DMS114 treated with DMSO at 0.1 percent for 48 hours (cell line): ENCODE results near the gene TAS2R60.
"Not testable (repeated sequence)": the region's sequence is repeated elsewhere in the genome, so short reads cannot be mapped to it uniquely, and the experiment has no call there.

ENCODE experiments used
- DNase-seq: peaks from one replicate; lab custom pipeline; 2025; ENCODE audit not compliant: unreplicated experiment; lab: John Stamatoyannopoulos, UW

The TAS2R60 gene

DNA sequence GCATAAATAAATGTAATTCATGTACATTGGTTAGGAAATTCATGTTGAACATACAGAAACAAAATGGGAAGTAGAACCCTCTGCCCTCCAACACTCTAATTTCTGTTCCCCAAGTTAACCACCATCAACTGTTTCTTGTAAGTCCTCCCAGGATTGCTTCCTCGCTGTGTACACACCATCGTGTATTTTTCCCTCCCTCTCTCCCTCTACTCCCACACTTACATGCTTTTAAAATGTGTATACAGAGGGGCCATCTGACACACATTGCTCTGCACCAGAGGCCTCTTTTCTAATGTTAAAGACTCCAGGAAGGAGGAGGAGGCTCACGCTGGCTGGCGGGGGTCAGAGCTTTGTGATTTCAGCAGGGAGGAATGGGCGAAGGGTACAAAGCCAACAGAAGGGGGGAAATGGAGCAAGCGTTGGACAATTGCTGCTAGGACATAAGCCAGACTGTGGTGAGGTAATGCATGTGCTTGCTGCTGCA lies 32.7 kb upstream of the TAS2R60 start:
- DNase-seq = no peak

DNA sequence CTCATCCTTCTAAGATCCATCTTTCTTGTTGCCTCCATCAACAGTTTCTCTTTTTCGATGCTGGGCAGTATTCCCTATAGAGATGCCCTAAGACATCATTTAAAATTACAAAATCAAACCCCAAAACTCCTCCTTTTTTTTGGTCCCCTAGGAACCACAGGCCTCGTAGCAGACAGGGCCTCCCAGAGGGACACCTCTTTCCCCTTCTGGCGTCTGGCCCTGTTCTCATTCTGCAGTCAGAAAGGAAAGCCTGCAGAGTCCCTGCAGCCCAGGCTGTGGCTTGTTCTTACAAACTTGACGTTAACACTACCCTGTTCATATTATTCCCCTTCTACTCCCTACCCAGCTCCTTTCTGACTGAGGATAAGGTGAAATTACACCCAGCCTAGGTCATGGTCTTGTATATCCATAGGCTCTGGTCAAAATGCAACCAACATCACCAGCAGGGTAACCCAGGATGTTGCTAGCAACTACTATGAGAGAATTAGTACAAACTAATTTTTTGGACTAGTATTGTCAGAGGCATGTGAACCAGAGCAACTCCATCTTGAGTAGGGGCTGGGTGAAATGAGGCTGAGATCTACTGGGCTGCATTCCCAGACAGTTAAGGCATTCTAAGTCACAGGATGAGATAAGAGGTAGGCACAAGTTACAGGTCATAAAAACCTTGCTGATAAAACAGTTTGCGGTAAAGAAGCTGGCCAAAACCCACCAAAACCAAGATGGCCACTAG lies 31.1 kb upstream of the TAS2R60 start:
- no peak for DNase-seq

DNA sequence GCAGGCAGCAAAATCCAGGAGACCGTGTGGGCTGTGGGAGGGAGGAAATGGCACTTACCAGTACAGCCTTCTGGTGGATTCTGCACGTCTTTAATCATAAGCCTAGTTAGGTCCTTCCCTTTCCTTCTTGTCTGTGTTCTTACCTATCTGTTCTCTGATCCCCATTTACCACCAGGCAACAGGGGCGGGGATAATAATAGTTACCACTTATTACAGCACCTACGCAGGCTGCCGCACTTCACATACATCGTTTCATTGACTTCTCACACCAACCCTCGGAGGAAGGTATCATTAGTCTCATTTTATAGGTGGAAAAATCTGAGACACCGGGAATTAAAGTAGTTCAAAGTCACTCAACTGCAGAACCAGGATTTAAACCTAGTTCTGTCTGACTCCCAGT lies 30.1 kb upstream of the TAS2R60 start:
- no peak for DNase-seq

DNA sequence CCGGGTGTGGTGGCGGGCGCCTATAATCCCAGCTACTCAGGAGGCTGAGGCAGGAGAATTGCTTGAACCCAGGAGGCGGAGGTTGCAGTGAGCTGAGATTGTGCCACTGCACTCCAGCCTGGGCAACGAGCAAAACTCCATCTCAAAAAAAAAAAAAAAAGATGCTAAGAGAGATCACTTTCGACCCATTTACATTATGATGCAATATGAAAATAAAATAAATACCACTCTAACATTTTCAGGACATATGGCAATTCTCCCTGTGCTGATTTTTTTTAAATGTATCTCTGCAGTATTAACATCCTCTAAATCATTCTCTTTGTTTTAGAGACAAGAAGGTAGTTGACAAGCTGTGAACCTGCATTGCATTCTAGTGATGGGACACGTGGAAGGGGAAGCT lies 28.0 kb upstream of the TAS2R60 start:
- DNase-seq = not testable (repeated sequence)

DNA sequence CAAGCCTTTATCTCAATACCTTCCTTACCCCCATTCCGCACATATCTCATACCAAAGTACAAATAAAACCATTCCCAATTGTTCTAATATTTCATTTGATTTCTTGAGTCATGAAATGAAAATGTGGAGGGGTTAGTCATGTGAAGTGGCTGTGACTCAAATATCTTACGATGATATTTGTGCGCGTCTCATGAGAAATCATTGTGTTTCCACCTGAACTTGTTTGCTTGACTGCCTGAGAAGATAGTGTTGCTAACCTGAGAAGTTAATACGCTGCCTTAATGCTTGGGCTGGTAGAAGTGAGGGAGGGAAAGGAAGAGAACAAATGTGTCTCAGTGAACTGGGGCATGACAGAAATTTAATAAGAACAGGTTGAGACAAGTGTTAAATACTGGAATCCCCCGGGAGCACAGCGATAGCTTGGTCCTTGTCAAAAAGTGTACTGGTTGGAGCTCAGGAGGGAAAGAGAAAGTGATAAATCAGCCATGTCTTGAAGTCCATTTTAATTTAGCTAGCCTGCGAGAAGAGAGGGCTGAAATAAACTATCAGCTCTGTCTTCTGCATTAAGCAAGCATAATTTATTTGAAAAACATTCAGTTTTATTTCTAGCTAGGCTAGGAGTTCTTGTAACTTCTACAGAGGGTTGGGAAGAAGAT lies 27.4 kb upstream of the TAS2R60 start:
- DNase-seq = no peak

DNA sequence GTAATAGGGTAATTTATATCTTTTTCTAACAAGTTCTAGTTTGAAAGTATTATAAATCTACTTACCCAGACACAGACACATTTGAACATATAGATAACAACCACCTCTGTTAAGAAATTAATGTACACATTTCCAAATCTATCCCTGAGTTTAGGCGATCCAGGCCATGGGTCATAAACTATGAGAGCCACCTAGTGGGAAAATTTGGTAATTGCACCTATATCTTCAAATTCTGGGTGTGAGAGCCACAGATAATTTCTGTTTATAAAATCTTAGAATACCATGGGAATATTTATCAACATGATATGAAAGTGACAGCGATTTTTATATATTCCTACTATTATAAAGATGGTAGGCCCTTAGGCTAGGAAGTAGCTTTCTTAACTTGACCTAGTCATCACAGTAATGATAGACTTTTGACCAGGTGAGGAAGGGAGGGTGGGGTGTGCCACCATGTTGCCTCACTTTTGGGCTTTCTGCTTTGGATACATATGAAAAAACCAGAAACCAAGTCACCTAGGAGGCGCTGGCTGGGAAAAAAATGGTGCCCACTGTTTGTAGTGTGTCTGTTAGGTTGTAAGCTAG lies 26.6 kb upstream of the TAS2R60 start:
- DNase-seq = peak; percentile 17

DNA sequence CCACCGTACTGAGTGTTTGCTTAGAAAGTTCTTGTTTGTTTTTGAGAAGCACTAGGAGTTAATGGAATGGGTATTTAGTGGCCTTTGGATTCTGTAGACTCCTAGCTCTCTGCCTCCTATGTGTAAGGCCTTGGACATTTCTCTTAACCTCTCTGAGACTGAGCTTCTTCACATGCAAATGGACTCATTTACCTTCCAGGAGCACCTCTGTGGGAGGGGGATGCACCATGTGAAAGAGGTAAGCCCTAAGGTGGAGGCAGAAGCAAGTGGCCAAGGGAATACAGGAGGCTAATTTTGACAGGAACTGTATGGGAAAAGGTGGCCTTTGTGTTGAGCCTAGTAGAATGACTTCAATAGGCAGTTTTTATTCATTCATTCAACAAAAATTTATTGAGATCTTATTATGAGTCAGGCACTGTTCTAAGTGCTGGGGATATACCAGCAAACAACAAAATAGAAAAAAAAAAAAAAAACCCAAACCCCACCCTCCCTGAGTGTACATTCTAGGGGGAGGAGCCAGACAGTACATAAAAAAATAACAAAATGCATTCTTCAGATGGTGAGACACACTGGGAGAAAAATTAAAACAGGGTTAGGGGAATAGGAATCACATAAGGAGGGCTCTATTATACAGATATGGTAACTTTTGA lies 25.4 kb upstream of the TAS2R60 start:
- no peak for DNase-seq

DNA sequence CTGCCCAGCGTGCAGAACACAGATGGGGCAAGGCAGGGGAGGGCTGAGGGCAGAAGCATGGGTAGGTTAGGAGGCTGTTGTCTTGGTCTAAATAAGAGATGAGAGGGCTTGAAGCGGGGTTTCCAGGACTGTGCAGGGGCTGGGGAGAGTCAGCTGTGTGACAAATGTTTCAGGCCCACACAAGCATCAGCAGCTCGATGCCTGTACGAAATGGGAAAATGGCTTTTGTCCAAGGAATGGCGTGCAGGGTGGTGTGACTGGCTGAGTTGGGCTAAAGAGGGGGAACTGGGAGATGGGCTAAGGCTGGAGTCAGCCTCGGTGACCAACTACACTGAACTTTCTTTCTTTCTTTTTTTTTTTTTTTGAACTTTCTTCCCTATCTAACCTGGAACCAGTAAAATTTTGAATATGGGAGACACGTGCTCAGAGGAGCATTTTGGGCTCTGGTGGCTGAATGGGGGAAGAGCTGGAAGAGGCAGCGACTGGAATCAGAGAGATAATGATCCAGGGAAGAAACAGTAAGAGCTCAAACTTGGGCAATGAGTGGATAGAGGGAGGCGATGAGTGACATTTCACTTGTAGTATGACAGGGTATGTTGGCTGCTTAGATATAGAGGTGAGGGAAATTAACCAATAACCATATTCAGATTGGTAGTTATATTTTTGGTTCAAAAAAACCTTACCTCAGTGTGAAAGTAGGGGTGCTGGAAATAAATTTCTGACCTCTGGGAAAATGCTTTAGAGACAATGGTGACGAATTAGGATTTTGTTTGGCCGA lies 24.4 kb upstream of the TAS2R60 start:
- DNase-seq = no peak

DNA sequence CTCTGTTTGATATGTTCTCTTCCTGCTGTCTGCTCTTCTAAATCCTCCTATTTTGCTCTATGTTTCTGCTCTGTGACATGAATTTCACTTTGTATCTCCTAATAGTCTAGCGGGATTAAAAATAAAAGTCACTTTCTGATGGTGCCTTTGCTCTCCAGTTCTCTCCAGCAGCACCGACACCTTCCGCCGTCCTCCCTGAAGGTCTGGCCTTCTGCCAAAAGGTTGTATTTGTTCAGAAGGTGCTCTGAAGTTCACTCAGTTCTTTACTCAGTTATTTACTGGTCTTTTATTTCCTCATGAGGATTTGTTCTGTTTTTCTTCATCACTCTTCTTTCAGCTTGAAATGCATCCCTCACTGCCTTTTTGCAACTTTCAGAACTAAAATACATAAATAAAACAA lies 23.4 kb upstream of the TAS2R60 start:
- DNase-seq = no peak

DNA sequence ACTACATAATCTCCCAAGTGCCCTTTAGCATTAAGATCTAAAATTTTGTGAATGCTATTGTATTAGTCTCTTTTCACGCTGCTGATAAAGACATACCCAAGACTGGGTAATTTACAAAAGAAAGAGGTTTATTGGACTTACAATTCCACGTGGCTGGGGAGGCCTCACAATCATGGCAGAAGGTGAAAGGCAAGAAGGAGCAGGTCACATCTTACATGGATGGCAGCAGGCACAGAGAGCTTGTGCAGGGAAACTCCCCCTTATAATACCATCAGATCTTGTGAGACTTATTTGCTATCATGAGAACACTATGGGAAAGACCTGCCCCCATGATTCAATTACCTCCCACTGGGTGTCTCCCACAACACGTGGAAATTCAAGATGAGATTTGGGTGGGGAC lies 22.6 kb upstream of the TAS2R60 start:
- DNase-seq = not testable (repeated sequence)

DNA sequence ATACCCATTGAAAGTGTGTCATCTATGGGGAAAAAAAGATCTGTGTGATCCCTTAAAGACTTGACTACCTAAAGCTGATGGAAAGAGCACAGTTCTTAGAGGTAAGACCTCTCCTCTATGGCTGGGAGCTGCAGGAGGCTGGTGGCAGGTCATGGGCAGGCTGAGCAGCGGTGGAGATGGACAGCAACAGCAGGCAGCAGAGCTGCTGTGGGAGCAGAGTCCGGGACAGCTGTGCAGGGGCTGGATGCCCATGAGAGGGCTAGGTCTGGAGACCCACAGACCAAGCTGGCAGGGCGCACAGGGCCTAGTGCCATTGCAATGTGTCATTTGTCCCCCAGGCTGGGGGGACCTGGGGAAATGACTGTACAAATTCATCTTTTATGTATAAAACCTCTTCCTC lies 21.2 kb upstream of the TAS2R60 start:
- DNase-seq = no peak

DNA sequence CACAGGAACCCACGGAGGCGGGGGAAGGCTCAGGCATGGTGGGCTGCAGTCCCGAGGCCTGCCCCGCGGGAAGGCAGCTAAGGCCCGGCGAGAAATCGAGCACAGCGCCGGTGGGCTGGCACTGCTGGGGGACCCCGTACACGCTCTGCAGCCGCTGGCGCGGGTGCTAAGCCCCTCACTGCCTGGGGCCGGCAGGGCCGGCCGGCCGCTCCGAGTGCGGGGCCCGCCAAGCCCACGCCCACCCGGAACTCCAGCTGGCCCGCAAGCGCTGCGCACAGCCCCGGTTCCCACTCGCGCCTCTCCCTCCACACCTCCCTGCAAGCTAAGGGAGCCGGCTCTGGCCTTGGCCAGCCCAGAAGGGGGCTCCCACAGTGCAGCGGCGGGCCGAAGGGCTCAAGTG lies 18.8 kb upstream of the TAS2R60 start:
- DNase-seq = not testable (repeated sequence)

DNA sequence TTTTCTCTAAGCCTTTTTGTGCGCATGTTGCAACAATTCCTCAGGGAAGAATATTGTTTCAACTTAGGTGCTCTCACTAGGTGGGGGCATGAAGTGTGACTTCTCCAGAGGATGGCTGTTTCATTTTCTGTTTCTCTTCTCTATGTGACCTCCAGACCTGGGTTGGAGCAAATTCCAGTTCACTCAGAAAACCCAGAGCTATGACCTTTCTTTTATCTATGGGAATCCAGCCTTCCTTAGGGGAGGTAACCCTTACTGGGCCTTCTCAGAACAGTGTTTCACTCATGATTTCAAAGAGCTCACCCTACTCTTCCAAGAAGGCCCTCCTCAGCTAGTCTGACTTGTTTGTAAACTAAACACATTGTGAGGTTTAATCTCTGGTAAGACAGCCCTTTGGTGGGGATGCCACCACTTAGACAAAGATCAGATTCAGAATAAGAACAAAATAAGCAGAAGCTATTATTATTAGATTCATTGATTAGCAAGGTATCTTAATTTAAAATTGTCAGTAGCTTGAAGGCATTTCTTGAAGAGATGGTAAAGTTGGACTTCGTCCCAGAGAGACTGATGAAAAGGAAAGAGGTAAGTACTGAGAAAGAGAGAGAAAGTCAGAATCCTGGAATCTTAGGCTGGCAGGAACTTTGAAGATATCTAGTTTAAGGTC lies 16.6 kb upstream of the TAS2R60 start:
- DNase-seq = no peak

DNA sequence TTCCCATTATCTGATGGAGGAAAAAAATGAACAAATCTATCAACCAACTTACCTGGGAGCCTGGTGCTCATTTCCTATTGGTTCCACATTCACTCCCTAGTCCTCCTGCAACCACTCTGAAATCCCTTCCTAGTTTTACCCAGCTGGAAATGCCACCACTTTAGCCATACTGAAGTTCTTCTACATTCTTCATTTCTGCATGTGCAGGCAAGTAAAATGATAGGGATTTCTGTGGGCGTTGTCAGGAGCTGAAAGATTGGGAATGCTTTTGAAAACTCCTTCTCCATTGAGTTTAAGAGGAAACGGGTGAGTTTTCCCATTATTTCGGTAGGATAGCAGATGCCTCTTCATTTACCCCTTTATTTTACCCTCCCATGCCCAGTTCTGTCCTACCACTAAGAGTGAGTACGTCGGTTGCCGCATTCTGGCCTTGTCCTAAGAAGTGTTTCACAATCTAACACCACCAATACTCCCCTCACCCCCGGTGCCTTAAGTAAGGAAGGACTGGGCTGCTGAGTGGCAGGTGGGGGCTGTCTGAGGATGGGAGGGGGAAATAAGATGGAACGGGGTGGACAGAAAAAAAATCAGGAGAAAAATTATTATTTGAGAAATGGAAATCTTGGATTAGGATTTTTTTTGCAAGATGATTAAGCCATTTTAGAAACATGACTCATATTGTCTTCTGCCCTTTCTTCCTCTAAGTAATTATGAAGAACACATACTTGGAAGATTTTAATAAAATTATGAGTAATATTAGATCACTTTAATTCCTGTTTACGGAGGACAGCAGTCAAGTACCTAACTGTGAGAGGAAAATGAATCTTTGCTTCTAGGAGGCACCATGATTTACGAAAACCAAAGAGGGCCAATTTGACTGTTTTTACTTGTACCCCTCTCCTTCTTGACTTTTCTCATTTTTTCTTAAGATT lies 13.2 kb upstream of the TAS2R60 start:
- no peak for DNase-seq

DNA sequence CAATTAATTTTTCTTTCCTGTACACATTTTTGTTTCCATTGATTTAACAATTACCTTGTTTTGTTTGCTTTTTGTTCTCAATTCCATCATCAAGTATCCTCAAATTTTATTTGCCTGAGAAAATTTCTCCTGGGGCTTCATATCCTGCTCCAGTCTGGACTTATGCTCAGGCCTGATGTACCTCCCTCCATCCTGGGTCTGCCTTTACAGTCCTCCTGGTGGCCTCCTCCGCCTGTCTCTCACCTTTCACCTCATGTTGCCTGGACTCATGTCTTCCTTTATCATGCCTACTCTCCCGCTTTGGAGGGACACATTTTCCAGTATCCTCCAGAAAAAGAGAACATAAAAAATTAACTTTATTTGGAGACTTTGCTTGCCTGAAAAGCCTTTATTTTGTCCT lies 12.1 kb upstream of the TAS2R60 start:
- no peak for DNase-seq

DNA sequence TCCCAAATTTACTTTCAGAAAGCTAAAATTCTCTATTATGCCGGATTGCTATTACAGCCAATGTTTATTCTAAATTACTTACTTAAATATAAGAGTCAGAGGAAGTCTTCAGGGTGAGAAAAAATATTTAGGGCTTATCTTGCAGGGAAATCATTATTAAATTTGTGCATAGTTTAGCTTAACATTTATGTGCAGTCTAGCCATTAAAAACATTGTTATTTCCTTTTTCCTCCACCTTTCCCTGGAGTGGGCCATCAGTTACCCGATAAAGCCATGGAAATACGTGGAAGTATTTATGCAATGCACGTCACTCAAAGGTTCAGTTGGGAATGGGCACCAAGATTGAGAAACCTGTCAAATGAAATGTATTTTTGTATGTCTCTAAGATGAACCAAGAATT lies 9.5 kb upstream of the TAS2R60 start:
- DNase-seq = no peak

DNA sequence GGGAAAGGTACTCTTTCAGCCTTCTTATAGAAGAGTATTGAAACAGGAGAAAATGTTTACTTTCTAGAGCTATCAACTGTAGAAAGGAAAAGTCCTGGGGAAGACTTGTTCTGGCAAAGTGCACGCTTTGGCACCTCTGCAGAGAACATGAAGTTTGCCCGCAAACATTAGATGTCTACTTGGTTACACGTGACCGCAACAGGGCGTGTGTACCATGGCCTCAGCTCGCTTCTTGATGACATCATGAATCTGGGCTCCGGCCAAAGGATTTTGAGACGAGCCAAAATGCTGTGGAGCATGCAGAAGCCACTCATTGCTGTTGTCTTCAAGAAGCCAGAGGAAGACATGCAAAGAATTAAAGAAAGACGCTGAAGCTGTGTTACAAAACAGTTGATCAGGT lies 8.6 kb upstream of the TAS2R60 start:
- no peak for DNase-seq

DNA sequence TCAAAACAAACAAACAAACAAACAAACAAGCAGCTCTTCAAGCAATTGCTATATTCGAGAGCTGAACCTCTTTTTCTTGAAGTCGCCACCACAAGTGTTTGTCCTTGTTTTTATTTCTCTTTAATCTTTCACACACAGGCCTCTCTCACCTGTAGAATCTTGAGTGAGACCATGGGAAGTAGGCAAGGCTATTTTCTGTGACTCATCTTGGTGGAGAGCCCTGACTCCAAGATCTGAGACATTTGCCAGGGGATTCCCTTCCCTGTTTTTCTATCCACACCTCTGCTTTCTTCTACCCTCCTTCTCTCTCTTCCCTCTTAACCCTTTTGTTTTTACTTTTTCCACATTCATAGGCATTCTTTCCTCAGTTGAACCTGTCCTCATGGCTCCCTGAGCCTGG lies 8.0 kb upstream of the TAS2R60 start:
- DNase-seq = no peak

DNA sequence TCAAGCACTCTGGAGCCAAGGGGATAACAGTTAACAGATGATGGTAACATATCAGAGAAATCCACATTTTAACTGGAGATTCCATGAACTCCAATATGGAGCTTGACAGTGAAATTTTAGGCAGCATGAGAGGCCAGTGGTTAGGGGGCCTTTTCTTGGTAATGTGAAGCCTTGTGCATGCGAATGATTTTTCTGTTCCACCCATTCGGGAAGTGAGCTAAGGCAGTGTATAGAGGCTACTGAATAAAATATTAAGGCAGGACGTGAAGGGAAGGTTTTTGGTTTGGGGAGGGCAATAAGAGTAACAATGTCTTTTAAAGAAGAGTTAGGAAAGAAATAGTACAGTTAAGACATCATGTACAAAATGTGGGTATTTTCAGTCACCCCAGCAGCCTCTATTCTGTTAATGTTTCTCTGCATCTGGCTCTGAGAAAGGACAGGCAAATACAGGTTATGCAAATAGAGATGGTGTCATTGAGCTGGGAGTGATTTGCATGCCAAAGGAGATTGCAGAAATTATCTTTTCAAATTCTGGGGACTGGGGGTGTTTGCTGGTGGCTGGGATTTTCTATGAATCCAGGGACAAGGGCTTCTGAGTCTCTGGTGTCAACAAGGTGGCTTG lies 6.8 kb upstream of the TAS2R60 start:
- DNase-seq = no peak
